Ascending aorta (tissue), 2 donors: ENCODE data around the gene GNPTG. TPM values are rescaled to one million over a fixed set of nuclear protein-coding genes. Genes with fewer than 3 reads are reported as not detected.
A peak's percentile ranks its signal among the peaks of the same experiment; 100 is the strongest.

Source experiments
- DNase-seq, 2 donors: peaks; one replicate each; pipeline ENCODE4 v3.0.0-alpha.2; 2019; ENCODE audit warnings: low spot score in 2 of 2
- H3K27ac ChIP-seq, 2 donors: fragments of 200-600 bp; sonication (generic); one replicate each; pipeline ENCODE4 v1.5.1; 2016 to 2017; ENCODE audit warnings: mild to moderate bottlenecking in 1 of 2
- H3K27me3 ChIP-seq: fragments of 200-600 bp; sonication (generic); one replicate; pipeline ENCODE4 v1.5.1; 2017
- H3K36me3 ChIP-seq, 2 donors: fragments of 200-600 bp; sonication (generic); one replicate each; pipeline ENCODE4 v1.5.1; 2016
- H3K4me1 ChIP-seq, 2 donors: fragments of 200-600 bp; sonication (generic); one replicate each; pipeline ENCODE4 v1.5.1; 2016 to 2017; ENCODE audit warnings: mild to moderate bottlenecking in 1 of 2
- H3K4me3 ChIP-seq, 2 donors: fragments of 200-600 bp; sonication (generic); one replicate each; pipeline ENCODE4 v1.5.1; 2016 to 2017; ENCODE audit warnings: mild to moderate bottlenecking in 1 of 2
- H3K9me3 ChIP-seq, 2 donors: fragments of 200-600 bp; sonication (generic); one replicate each; pipeline ENCODE4 v1.5.1; 2016
- CTCF ChIP-seq, 3 experiments: fragments of 200-600 bp in 2 of 3; fragments of 450-650 bp in 1 of 3; sonication (generic) in 2 of 3; IDR thresholded peaks; one replicate each; pipeline ENCODE4 v1.5.1; 2016 to 2019; ENCODE audit warnings: antibody characterized with exemption in 3 of 3, mild to moderate bottlenecking in 1 of 3, moderate library complexity in 1 of 3
- intact Hi-C: fragments of 100-400 bp; cut with DNase I; formaldehyde crosslinking; loops from one replicate; pipeline ENCODE4 v1.15.1; 2023
- total RNA-seq: library from RNA; depleted of rRNA; stranded (reverse); fragments of >200 nt; gene quantifications from one replicate; pipeline ENCODE4 v1.1.0, GENCODE V29; 2016

The GNPTG gene
- total RNA-seq, 1 donor from 2014 or later: 86.6 TPM

- H3K4me3 ChIP-seq: no peak overlapping the region
- no peaks in the 10 kb centered on the region for H3K27me3 ChIP-seq
- intact Hi-C loops: no loop called here
- no peaks in the 10 kb centered on the region for H3K4me1 ChIP-seq
- TF ChIP-seq CTCF (IDR thresholded peaks at IDR 0.05): peak; percentile 43 to 62 (median 50)
- no peak for DNase-seq
- peaks cover 52 to 63% of the 10 kb centered on the region in 2 donors for H3K36me3 ChIP-seq
- H3K27ac ChIP-seq: no peak overlapping the region
- H3K9me3 ChIP-seq: no peaks in the 10 kb centered on the region
These were observed 11.8 kb downstream of the GNPTG start for GRCh38 chr16:1363501-1364041.

- Histone ChIP-seq H3K36me3 (peaks cover 53 to 64% of the 10 kb centered on the region in 2 donors), H3K27me3 (no peaks in the 10 kb centered on the region), H3K4me3 (no peak overlapping the region), H3K4me1 (no peaks in the 10 kb centered on the region), H3K9me3 (no peaks in the 10 kb centered on the region), H3K27ac (no peak overlapping the region)
- DNase-seq: no peak
- intact Hi-C loops: no loop called here
- TF ChIP-seq CTCF (IDR thresholded peaks at IDR 0.05): no peak
These were observed 12.8 kb downstream of the GNPTG start for GRCh38 chr16:1364510-1364909.

- Histone ChIP-seq H3K27me3 (no peaks in the 10 kb centered on the region), H3K36me3 (peaks cover 62 to 64% of the 10 kb centered on the region in 2 donors)
These were observed 14.5 kb downstream of the GNPTG start for GRCh38 chr16:1366060-1366711.

GRCh38 chr16:1366712-1367299 is 15.1 kb downstream of the GNPTG start:
- H3K27ac ChIP-seq: no peak overlapping the region
- H3K27me3 ChIP-seq: no peaks in the 10 kb centered on the region
- no peak for DNase-seq
- H3K4me1 ChIP-seq: no peaks in the 10 kb centered on the region
- intact Hi-C loops: no loop called here
- no peaks in the 10 kb centered on the region for H3K9me3 ChIP-seq
- no peak overlapping the region for H3K4me3 ChIP-seq
- no peak for TF ChIP-seq CTCF (IDR thresholded peaks at IDR 0.05)
- peaks cover 59 to 63% of the 10 kb centered on the region in 2 donors for H3K36me3 ChIP-seq

More at GRCh38 chr16:1366060-1366711, 14.5 kb downstream of the GNPTG start:
- no peak for TF ChIP-seq CTCF (IDR thresholded peaks at IDR 0.05)
- DNase-seq: no peak
- H3K4me3 ChIP-seq: no peak overlapping the region
- H3K4me1 ChIP-seq: no peaks in the 10 kb centered on the region
- H3K9me3 ChIP-seq: no peaks in the 10 kb centered on the region
- intact Hi-C loops: no loop called here
- no peak overlapping the region for H3K27ac ChIP-seq

- Histone ChIP-seq H3K9me3 (no peaks in the 10 kb centered on the region), H3K36me3 (peaks cover 51 to 57% of the 10 kb centered on the region in 2 donors), H3K4me1 (no peaks in the 10 kb centered on the region), H3K27me3 (no peaks in the 10 kb centered on the region), H3K27ac (no peak overlapping the region), H3K4me3 (no peak overlapping the region)
- TF ChIP-seq CTCF (IDR thresholded peaks at IDR 0.05): no peak
- intact Hi-C loops: no loop called here
- DNase-seq: no peak
These were observed 15.9 kb downstream of the GNPTG start for GRCh38 chr16:1367486-1368174.
